ENCODE data around the gene C19orf25.

The C19orf25 gene

DNA sequence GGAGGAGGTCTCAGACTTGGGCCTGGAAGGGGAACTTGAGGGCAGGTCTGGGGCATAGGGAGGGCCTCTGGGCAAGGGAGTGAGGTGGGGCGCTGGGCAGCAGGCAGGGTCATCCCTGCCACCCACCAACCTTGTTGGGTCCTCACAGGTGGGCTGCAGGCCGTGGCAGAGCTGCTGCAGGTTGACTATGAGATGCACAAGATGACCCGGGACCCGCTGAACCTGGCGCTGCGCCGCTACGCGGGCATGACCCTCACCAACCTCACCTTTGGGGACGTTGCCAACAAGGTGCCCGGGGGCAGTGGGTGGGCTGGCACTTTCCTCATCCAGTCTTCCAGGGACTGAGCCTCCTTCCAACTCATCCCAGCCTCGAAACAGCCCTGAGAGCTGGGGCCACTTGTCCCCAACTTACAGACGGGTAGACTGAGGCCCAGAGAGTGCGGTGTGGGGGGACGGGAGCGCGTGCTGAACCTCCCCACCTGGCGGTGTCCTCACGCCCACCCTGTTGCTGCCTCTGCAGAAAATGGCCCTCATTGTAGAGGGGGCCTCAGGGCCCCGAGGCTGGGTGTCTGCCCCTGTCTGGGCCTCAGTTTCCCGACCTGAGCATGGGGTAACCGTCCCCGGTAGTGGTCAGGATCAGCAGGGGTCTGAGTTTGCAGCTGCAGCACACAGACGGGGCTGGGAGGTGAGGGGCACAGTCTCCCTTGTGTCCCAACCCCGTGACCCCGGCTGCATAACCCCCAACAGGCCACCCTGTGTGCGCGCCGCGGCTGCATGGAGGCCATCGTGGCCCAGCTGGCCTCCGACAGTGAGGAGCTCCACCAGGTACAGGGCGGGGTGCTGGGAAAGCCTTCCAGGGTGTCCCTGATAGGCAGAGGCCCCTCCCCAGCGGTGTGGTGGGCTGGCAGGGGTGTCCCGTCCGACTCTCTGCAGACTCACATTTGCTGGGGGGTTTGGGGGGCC is 18.7 kb downstream of the C19orf25 start:
- no peak for DNase-seq

- DNase-seq = no peak
Observed at GRCh38 chr19:1459479-1459878, 19.5 kb downstream of the C19orf25 start.

DNA sequence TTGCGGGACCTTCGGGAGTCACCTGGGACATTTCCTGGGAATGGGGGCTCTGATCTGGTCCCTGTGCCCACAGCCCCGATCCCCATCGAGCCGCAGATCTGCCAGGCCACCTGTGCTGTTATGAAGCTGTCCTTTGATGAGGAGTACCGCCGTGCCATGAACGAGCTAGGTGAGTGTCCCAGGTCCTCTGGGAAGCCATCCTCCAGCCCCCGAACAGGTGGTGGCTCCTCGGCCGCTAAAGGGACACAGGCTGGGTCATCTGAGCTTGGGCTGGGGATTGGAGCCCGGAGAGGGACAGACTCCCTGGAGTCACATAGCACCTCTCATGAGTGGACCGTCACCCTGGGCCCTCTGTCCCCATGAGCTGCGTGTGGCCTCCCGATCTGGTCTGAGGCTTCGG is 21.1 kb downstream of the C19orf25 start:
- DNase-seq = no peak

- no peak for DNase-seq
Observed at GRCh38 chr19:1457031-1457739, 21.8 kb downstream of the C19orf25 start.

DNA sequence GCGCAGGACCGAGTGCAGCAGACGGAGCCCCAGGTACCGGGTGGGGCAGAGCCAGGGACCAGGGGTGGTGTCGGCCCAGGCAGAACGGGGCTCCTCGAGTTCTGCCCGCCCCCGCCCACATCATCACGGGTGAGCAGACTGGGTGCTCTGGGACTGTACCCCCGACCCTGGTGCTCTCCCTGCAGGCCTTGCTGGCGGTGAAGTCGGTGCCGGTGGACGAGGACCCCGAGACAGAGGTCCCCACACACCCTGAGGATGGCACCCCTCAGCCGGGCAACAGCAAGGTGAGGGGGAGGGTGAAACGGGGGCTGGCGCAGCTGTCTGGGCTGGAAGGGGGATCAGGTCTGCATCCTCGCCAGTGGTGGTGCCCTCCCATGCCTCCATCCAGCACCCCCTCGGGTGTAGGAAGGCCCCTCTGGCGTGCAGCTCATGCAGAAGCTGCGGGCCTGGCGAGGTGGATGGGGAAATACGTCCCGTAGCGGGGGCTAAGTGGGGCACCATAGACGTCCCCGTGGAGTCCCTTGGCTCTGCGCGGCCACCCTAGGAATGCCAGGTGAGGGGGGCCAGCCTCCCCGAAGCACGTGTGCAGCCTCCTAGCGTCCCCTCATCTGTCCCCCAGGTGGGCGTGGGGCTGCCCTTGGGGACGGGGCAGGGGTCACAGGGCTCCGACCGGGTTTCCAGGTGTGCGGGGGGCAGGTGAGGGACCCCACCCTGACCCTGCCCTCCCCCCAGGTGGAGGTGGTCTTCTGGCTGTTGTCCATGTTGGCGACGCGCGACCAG is 22.7 kb downstream of the C19orf25 start:
- no peak for DNase-seq

DNA sequence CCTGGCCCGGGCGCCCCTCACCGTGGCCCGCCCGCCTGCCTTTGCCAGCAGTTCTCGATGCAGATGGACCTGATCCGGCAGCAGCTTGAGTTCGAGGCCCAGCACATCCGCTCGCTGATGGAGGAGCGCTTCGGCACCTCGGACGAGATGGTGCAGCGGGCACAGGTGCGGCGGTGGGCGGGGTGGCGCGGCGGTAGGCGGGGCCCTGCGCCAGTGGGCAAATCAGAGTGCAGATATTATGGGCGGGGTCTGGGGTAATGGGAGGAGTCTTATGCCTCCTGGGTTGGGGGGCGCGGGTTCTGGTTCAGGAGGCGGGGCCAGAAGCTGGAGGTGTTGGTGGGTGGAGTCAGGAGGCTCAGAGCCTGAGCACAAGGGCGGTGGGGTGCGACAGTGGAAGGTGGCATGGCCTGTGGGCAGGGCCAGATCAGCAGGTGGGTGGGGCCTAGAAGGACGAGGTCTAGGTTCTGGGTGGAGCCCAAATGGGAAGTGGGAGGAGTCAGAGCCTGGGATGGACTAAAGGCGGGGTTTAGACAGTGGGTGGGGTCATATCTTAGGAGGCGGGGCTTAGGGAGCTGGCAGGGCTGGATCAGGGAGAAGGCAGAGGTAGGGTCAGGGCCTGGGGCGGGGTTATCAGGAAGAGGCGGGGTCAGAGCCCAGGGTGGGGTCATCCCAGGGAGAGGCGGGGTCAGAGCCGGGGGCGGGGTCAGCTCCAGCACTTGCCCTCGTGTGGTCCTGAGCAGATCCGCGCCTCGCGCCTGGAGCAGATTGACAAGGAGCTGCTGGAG is 23.5 kb downstream of the C19orf25 start:
- DNase-seq = peak; percentile 33 to 69 (median 56)

GRCh38 chr19:1455002-1455335 is 24.0 kb downstream of the C19orf25 start:
- peak in 1 of 6 experiments; percentile 36 for DNase-seq

DNA sequence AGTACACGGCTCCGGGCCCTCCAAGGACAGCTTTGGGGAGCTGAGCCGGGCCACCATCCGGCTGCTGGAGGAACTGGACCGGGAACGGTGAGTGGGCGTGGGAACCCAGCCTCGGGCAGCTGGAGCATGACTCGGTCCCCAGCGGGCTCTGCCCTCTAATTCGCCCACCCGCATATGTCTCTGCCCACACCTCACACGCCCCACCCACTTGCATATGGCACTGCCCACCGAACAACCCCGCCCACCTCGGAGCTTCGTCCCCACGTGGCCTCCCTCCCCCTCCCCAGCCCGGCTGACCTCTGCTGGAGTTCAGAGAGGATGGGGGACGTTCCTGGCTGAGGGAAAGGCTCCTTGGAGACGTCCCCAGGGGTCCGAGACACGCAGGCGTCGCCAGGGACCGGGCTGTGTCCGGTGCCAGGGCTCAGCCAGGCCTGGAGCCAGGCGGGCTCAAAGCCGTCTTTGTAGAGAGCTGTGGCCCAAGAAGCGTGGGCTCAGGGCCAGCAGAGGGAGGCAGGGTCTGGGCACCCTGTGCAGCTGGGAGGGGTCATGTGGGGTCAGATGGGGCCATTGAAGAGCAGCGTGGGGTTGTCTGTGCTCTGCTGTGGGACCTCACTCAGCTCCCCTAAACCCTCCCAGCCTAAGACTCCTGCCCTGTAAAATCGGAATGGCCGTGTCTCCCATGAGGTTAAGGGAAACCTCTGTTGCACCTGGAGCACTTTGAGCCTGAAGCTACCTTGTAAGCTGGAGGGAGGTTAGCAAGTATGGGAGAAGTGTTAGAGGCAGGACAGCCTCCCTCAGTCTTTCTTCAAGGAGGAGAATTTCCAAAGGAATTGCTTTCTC is 25.3 kb downstream of the C19orf25 start:
- DNase-seq = no peak

GRCh38 chr19:1452802-1453524 is 26.1 kb downstream of the C19orf25 start:
- DNase-seq = no peak

- no peak for DNase-seq
Observed at GRCh38 chr19:1451916-1452801, 26.9 kb downstream of the C19orf25 start.

DNA sequence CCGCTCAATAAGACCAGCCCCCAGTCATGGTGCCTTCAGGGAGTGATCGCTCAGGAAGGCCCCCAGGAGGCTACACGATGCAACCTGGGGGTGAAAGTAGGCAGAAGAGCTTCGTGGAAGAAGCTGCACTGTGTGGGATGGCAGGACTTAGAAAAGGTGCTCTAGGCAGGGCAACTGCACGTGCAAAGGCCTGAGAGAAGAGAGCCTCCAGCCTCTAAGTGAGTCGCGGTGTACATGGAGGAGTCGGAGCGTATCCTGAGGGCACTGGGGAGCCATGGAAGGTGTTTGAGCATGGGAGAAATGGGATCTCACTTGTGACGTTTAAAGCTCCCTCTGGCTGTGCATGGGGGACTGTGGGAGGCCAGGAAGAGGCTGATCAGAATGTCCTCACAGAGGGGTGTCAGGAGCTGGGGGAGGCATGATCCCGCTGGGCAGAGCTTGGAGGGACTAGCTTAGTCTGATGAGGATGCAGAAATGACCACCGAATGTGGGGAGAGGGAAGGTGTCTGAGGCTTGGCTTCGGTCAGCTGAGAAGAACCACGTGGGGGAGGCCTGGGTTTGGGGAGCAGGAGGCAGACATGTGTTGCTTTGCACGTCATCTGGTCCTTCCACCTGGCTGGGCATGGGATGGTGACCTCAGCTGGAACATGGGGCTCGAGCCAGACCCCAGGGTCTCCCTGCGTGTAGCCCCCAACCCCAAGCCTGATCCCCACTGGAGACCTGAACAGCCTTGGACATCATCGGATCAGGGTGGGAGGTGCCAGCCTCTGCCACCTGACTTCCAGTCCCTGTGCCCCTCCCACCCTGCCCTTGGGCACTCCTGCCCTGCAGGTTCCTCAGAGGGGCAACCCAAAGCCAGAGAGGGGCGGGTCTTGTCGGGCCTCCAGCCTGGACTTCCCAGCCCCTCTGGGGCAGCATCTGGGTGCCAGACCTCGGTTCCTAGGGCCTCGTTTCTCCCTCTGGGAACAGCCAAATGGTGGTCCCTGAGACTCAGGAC is 28.0 kb downstream of the C19orf25 start:
- DNase-seq = no peak

- DNase-seq = peak in 1 of 6 experiments; percentile 27
Observed at GRCh38 chr19:1449467-1450442, 29.3 kb downstream of the C19orf25 start, which contains the start of gene APC2. APC2 (plus strand) TSS chr19:1450121; CDS start chr19:1453002, 2,881 bp downstream.

DNA sequence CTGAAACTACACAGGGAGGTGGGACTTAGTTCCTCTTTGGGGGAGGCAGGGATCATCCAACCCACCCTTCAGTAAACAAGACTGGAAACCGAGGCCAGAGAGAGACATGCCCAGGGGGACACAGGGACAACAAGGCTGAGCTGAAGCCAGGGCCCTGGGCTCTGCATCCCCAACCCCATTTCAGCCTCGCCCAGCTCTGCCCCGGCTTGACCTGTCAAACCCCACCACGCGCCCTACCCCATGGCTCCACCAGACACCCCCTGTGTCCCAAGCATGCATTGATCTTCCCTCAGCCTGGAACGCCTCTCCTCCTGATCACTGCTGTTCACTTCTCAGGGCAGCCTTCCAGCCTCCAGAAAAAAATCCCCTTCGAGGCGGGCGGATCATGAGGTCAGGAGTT is 31.1 kb downstream of the C19orf25 start:
- no peak for DNase-seq

DNA sequence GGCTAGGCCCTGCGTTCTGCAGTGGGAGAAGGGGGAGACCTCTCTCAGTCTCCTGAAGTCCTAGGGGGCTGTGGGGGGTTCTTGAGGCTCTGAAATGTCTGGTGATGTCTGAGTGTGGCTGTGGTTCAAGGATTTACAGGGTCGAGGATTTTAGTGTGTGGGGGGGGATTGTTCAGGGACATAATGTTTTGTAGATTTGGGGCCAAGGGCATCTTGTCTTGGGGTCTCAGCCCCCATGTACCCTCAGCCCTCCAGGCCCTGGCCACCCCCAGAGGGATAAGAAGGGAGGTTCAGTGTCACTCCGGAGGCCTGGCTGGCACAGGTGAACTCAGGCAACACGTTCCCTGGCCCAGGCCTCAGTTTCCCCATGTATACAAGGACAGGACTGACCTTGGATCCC is 31.5 kb downstream of the C19orf25 start:
- no peak for DNase-seq

- DNase-seq = peak in 3 of 6 experiments; percentile 14 to 48 (median 18)
Observed at GRCh38 chr19:1446713-1447481, 32.1 kb downstream of the C19orf25 start.
